ENCODE results near the gene RRAD. TPM values are rescaled to one million over a fixed set of nuclear protein-coding genes. Genes with fewer than 3 reads are reported as not detected.

RRAD gene
- total RNA-seq, 6 experiments from 2014 or later, result 0.51 to 7.7 (median 3.0) TPM; not detected in 1

DNA sequence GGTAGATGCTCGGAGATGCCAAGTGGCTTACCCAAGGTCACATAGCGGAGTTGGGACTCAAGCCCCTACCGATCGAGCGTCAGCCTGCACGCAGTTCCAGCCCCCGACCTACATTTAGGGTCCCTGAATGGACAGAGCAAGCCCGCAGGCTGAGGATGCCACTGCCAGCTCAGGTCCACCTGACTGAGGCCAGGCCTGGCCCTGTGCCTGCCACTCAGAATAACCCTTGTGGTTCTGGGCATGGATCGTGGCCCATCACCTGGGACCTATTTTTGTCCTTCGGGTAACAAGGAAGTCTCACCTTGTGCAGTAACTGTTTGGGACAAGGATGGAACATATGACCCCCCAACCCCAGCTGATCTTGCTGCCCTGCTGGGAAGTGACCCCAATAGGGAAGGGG lies 23.7 kb downstream of the RRAD start:
- intact Hi-C loops (cut with DNase I), result no loop called here
- DNase-seq (peak in 2 of 3 donors; percentile 7 to 39), ATAC-seq (no peak)
- Histone ChIP-seq H3K4me1 (peaks cover 0 to 19% (median 8%) of the 10 kb centered on the region in 4 donors), H3K4me3 (no peak overlapping the region), H3K27ac (no peak overlapping the region), H3K36me3 (no peaks in the 10 kb centered on the region), H3K27me3 (no peaks in the 10 kb centered on the region), H3K9me3 (no peaks in the 10 kb centered on the region)
- TF ChIP-seq, protein P1, sequence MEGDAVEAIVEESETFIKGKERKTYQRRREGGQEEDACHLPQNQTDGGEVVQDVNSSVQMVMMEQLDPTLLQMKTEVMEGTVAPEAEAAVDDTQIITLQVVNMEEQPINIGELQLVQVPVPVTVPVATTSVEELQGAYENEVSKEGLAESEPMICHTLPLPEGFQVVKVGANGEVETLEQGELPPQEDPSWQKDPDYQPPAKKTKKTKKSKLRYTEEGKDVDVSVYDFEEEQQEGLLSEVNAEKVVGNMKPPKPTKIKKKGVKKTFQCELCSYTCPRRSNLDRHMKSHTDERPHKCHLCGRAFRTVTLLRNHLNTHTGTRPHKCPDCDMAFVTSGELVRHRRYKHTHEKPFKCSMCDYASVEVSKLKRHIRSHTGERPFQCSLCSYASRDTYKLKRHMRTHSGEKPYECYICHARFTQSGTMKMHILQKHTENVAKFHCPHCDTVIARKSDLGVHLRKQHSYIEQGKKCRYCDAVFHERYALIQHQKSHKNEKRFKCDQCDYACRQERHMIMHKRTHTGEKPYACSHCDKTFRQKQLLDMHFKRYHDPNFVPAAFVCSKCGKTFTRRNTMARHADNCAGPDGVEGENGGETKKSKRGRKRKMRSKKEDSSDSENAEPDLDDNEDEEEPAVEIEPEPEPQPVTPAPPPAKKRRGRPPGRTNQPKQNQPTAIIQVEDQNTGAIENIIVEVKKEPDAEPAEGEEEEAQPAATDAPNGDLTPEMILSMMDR (IDR thresholded peaks at IDR 0.05), result no peak
- no peak for TF ChIP-seq POLR2A (IDR thresholded peaks at IDR 0.05)
- no CpG with 5 or more reads among the region's 10 CpGs for WGBS (ENCODE audit: insufficient coverage, low coverage, low lambda C conversion rate, missing lambda C conversion rate)

DNA sequence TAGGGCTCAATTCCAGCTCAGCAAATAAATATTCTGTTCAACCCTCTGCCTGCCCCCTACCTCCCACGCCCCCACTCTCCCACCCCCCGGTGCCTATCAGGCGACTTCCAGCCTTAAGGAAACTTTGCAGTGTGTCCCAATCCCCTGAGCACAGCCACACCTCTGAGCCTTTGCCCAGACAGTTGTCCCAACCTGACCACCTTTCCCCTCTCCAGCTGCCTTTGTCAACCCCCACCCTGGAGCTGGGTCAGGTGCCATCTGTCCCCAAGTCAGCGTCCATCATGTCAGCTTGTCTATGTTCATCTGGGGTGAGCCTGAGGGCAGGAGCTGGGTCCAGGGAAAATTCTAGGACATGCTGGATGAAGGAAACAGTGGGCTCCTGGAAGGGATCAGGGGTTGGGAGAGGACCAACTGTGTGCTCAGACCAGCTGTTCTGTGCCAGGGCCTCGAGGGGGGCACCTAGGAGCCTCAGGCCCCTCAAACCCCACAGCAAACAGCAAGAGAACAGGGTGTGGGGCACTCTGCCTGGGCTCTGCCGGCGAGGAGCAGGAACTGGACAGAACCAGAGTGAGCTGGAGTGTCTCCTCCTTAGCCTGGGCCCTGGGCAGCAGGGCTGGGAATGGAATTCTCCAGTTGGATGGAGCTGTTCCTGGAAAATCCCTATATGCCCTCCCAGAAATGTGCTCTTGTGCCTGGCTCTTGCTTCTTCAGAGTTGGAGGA lies 24.5 kb downstream of the RRAD start:
- Histone ChIP-seq H3K27me3 (no peaks in the 10 kb centered on the region), H3K9me3 (no peaks in the 10 kb centered on the region), H3K27ac (peak overlapping the region in 1 of 3 donors; percentile 66), H3K4me3 (no peak overlapping the region), H3K4me1 (peaks cover 0 to 19% (median 8%) of the 10 kb centered on the region in 4 donors), H3K36me3 (no peaks in the 10 kb centered on the region)
- TF ChIP-seq POLR2A (IDR thresholded peaks at IDR 0.05), result no peak
- TF ChIP-seq, protein P1 (IDR thresholded peaks at IDR 0.05), result no peak
- peak in 2 of 4 donors; percentile 5 to 9 for ATAC-seq
- DNase-seq, result peak in 2 of 3 donors; percentile 21 to 42
- WGBS (ENCODE audit: insufficient coverage, low coverage, low lambda C conversion rate, missing lambda C conversion rate), result 22% methylated on average over 1 of the region's 7 CpGs
- intact Hi-C loops (cut with DNase I), result no loop called here

DNA sequence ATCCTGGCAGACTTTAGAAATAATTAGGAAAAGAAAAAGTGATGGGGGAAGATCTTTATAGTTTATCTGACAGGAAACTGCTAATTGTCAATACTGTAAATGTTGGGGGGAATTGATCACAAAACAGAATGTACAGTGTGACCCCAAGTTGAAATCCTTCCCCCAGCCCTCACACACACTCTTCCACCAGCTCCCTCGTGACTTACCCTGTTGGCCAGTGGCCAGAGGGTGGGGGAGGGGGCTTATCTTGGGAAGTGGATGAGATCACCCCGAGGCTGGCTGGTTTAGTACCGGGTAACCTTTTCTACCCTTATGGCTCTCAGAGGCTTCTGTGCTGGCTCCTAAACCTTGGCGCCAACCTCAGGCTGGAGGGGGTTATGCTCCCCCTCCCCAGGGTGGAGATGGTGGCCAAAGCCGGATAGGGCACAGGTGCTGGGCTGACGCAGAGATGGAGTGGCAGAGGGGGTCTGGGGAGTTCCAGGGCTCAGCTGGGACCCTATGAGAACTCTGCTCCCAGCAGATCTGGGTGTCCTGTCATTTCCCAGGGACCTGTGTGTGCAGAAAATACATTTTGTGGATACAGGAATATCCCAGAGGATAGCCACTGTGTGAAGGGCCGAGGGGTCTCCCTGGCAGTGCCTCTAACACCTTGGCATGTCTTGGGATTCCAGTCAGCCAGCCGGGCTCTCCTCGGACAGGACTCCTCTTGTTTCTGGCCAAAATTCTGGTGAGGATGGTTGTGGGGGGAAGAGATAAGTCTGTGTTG lies 25.2 kb downstream of the RRAD start:
- peak; percentile 7 to 60 (median 22) for ATAC-seq
- Histone ChIP-seq H3K4me3 (no peak overlapping the region), H3K27me3 (no peaks in the 10 kb centered on the region), H3K9me3 (no peaks in the 10 kb centered on the region), H3K27ac (peak overlapping the region; percentile 37 to 66 (median 64)), H3K36me3 (no peaks in the 10 kb centered on the region), H3K4me1 (peaks cover 0 to 19% (median 8%) of the 10 kb centered on the region in 4 donors)
- intact Hi-C loops (cut with DNase I), result loop anchor here in 1 of 2 donors (5.0 kb wide), 1 partner anchor 42 kb away; no protein-coding TSS in a partner anchor
- DNase-seq, result peak in 2 of 3 donors; percentile 61 to 64
- WGBS (ENCODE audit: insufficient coverage, low coverage, low lambda C conversion rate, missing lambda C conversion rate), result 37% methylated on average over 7 of the region's 9 CpGs
- no peak for TF ChIP-seq POLR2A (IDR thresholded peaks at IDR 0.05)
- TF ChIP-seq, protein P1 (IDR thresholded peaks at IDR 0.05), result no peak

DNA sequence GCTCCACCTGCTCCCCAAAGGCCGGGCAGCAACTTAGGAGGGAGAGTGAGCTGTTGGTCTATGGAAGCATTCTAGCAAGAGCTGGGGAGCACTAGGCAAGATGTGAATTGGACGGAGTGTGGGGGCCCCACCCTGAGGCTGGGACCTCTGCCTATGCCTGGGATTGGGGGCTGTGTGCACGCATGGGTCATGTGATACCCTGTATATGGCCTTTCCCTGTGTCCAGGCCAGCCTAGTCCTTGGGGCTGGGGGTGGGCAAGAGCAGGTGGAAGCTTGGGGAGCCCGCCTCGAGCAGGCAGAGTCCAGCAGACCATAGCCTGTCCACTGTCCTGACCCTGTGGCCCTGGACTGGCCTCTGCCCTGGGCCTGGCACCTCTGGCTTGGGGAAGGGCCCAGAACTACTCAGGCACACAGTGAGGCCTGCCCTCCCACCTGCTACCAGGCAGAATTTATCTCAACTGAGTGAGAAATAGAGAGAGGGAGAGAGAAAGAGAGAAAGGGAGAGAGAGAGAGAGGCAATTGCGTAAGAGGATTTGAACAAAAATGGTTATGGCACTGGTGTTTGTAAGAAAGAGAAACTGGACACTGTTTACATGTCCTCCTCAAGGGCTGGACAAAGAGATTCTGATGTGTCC lies 25.9 kb downstream of the RRAD start:
- DNase-seq (peak; percentile 46 to 83 (median 82)), ATAC-seq (peak; percentile 63 to 87 (median 74))
- H3K4me3 ChIP-seq, result no peak overlapping the region
- H3K36me3 ChIP-seq, result no peaks in the 10 kb centered on the region
- peaks cover 0 to 19% (median 8%) of the 10 kb centered on the region in 4 donors for H3K4me1 ChIP-seq
- H3K9me3 ChIP-seq, result no peaks in the 10 kb centered on the region
- no peaks in the 10 kb centered on the region for H3K27me3 ChIP-seq
- TF ChIP-seq, protein P1 (IDR thresholded peaks at IDR 0.05), result no peak
- peak overlapping the region; percentile 37 to 66 (median 64) for H3K27ac ChIP-seq
- intact Hi-C loops (cut with DNase I), result loop anchor here in 1 of 2 donors (5.0 kb wide), 1 partner anchor 43 kb away; no protein-coding TSS in a partner anchor
- WGBS (ENCODE audit: insufficient coverage, low coverage, low lambda C conversion rate, missing lambda C conversion rate), result 36% methylated on average over 2 of the region's 6 CpGs
